Measurements from ENCODE around the gene TMEM175.

Gene TMEM175

GRCh38 chr4:909131-909571 lies 23.1 kb upstream of the TMEM175 start:
- no peaks in the 10 kb centered on the region for H3K4me1 ChIP-seq (ENCODE audit: control insufficient read depth, insufficient read depth, low read length)
- no peak overlapping the region for H3K27ac ChIP-seq (ENCODE audit: low read length)
- H3K9me3 ChIP-seq (ENCODE audit: control insufficient read depth, insufficient read depth, low read length): no peaks in the 10 kb centered on the region

GRCh38 chr4:909821-910220 lies 22.4 kb upstream of the TMEM175 start:
- Histone ChIP-seq H3K9me3 (ENCODE audit: control insufficient read depth, insufficient read depth, low read length) (no peaks in the 10 kb centered on the region), H3K36me3 (ENCODE audit: control insufficient read depth, insufficient read depth, low read length) (peaks cover 3% of the 10 kb centered on the region; the same call in 1 of the 2 replicates), H3K4me3 (ENCODE audit: low read length) (no peak overlapping the region), H3K4me1 (ENCODE audit: control insufficient read depth, insufficient read depth, low read length) (no peaks in the 10 kb centered on the region; the same call in 1 of the 2 replicates), H3K27ac (ENCODE audit: low read length) (no peak overlapping the region), H3K27me3 (ENCODE audit: control insufficient read depth, insufficient read depth, low read length) (no peaks in the 10 kb centered on the region)
- no peak for DNase-seq (ENCODE audit: low read depth, low spot score)
- WGBS (ENCODE audit: insufficient coverage, insufficient read length): no CpG with 5 or more reads among the region's 12 CpGs

More at GRCh38 chr4:909131-909571, 23.1 kb upstream of the TMEM175 start:
- peaks cover 3% of the 10 kb centered on the region; the same call in 1 of the 2 replicates for H3K36me3 ChIP-seq (ENCODE audit: control insufficient read depth, insufficient read depth, low read length)
- DNase-seq (ENCODE audit: low read depth, low spot score): no peak
- WGBS (ENCODE audit: insufficient coverage, insufficient read length): no CpG with 5 or more reads among the region's 26 CpGs
- no peaks in the 10 kb centered on the region for H3K27me3 ChIP-seq (ENCODE audit: control insufficient read depth, insufficient read depth, low read length)
- no peak overlapping the region for H3K4me3 ChIP-seq (ENCODE audit: low read length)

- peaks cover 3% of the 10 kb centered on the region; the same call in 1 of the 2 replicates for H3K36me3 ChIP-seq (ENCODE audit: control insufficient read depth, insufficient read depth, low read length)
- no peak overlapping the region for H3K4me3 ChIP-seq (ENCODE audit: low read length)
- no CpG with 5 or more reads among the region's 26 CpGs for WGBS (ENCODE audit: insufficient coverage, insufficient read length)
- no peaks in the 10 kb centered on the region for H3K27me3 ChIP-seq (ENCODE audit: control insufficient read depth, insufficient read depth, low read length)
- no peak overlapping the region for H3K27ac ChIP-seq (ENCODE audit: low read length)
- no peaks in the 10 kb centered on the region; the same call in 1 of the 2 replicates for H3K4me1 ChIP-seq (ENCODE audit: control insufficient read depth, insufficient read depth, low read length)
- H3K9me3 ChIP-seq (ENCODE audit: control insufficient read depth, insufficient read depth, low read length): no peaks in the 10 kb centered on the region
- no peak for DNase-seq (ENCODE audit: low read depth, low spot score)
Observed at GRCh38 chr4:910366-911091, 21.7 kb upstream of the TMEM175 start.

DNA sequence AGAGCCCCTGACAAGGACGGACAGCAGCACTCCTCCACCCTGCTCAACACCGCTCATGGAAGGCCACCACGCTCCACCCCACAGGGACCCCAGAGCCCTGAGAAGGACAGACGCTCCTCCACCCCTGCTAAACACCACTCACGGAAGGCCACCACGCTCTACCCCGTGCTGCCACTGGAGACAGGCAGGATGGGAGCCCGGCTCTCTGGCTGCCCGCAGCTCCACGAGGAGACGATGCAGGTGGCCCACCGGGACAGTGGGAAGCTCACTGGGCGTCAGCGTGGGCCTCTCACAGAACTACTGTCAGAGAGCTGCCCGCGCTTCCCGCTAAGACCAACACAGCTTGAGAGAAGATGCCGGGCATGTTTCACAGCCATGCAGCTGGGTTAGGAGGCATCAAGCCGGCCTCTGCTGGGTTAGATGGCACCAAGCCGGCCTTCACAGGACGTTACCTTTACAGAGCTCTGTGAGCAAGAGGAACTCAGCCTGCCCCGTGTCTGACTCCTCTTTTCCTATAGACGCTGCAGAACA lies 21.0 kb upstream of the TMEM175 start:
- Histone ChIP-seq H3K4me3 (ENCODE audit: low read length) (no peak overlapping the region), H3K27ac (ENCODE audit: low read length) (no peak overlapping the region), H3K27me3 (ENCODE audit: control insufficient read depth, insufficient read depth, low read length) (no peaks in the 10 kb centered on the region), H3K9me3 (ENCODE audit: control insufficient read depth, insufficient read depth, low read length) (no peaks in the 10 kb centered on the region), H3K36me3 (ENCODE audit: control insufficient read depth, insufficient read depth, low read length) (peaks cover 3% of the 10 kb centered on the region; the same call in 1 of the 2 replicates), H3K4me1 (ENCODE audit: control insufficient read depth, insufficient read depth, low read length) (no peaks in the 10 kb centered on the region; the same call in 1 of the 2 replicates)
- no CpG with 5 or more reads among the region's 23 CpGs for WGBS (ENCODE audit: insufficient coverage, insufficient read length)
- DNase-seq (ENCODE audit: low read depth, low spot score): no peak

DNA sequence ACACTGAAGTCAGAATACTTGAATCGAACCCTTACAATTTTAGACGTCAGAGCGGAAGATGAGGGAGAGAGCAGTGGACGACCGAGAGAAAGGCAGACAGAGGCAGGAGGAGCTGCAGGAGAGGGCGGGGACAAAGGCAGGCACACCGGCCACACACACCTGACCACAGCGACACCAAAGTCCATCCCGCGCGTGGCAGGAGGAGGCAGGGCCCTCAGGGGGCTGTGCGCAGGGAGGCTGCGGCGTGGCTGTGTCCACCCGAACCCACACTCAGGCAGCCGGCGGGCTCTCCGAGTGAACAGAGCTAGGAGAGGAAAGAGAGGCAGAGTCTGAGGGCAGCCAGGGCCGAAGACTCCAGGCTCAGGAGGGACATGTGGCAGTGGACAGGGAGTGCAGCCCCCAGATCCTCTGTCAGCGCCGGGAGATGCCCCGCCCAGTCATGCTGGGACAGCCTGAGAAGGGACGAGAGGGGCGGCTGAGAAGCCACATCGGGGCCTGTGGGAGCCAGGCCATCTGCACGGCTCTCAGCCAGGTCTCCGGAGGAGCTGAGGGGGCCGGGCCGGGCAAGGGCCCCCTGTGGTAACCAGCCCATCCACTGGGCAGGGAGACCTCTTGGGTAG lies 20.3 kb upstream of the TMEM175 start:
- no CpG with 5 or more reads among the region's 29 CpGs for WGBS (ENCODE audit: insufficient coverage, insufficient read length)
- Histone ChIP-seq H3K27me3 (ENCODE audit: control insufficient read depth, insufficient read depth, low read length) (no peaks in the 10 kb centered on the region), H3K27ac (ENCODE audit: low read length) (no peak overlapping the region), H3K36me3 (ENCODE audit: control insufficient read depth, insufficient read depth, low read length) (peaks cover 3% of the 10 kb centered on the region; the same call in 1 of the 2 replicates), H3K9me3 (ENCODE audit: control insufficient read depth, insufficient read depth, low read length) (no peaks in the 10 kb centered on the region), H3K4me1 (ENCODE audit: control insufficient read depth, insufficient read depth, low read length) (no peaks in the 10 kb centered on the region; the same call in 1 of the 2 replicates), H3K4me3 (ENCODE audit: low read length) (no peak overlapping the region)
- DNase-seq (ENCODE audit: low read depth, low spot score): no peak

- no peak overlapping the region for H3K4me3 ChIP-seq (ENCODE audit: low read length)
- H3K27ac ChIP-seq (ENCODE audit: low read length): no peak overlapping the region
- no CpG with 5 or more reads among the region's 19 CpGs for WGBS (ENCODE audit: insufficient coverage, insufficient read length)
- no peaks in the 10 kb centered on the region for H3K9me3 ChIP-seq (ENCODE audit: control insufficient read depth, insufficient read depth, low read length)
- H3K27me3 ChIP-seq (ENCODE audit: control insufficient read depth, insufficient read depth, low read length): no peaks in the 10 kb centered on the region
- DNase-seq (ENCODE audit: low read depth, low spot score): no peak
- H3K4me1 ChIP-seq (ENCODE audit: control insufficient read depth, insufficient read depth, low read length): no peaks in the 10 kb centered on the region; the same call in 1 of the 2 replicates
- peaks cover 3% of the 10 kb centered on the region; the same call in 1 of the 2 replicates for H3K36me3 ChIP-seq (ENCODE audit: control insufficient read depth, insufficient read depth, low read length)
Observed at GRCh38 chr4:912548-913279, 19.5 kb upstream of the TMEM175 start.

GRCh38 chr4:913280-913618 lies 19.0 kb upstream of the TMEM175 start:
- no CpG with 5 or more reads among the region's 4 CpGs for WGBS (ENCODE audit: insufficient coverage, insufficient read length)
- Histone ChIP-seq H3K27ac (ENCODE audit: low read length) (no peak overlapping the region), H3K36me3 (ENCODE audit: control insufficient read depth, insufficient read depth, low read length) (peaks cover 3% of the 10 kb centered on the region; the same call in 1 of the 2 replicates), H3K27me3 (ENCODE audit: control insufficient read depth, insufficient read depth, low read length) (no peaks in the 10 kb centered on the region), H3K9me3 (ENCODE audit: control insufficient read depth, insufficient read depth, low read length) (no peaks in the 10 kb centered on the region), H3K4me3 (ENCODE audit: low read length) (no peak overlapping the region), H3K4me1 (ENCODE audit: control insufficient read depth, insufficient read depth, low read length) (no peaks in the 10 kb centered on the region; the same call in 1 of the 2 replicates)
- no peak for DNase-seq (ENCODE audit: low read depth, low spot score)

- Histone ChIP-seq H3K4me1 (ENCODE audit: control insufficient read depth, insufficient read depth, low read length) (no peaks in the 10 kb centered on the region; the same call in 1 of the 2 replicates), H3K9me3 (ENCODE audit: control insufficient read depth, insufficient read depth, low read length) (no peaks in the 10 kb centered on the region), H3K27ac (ENCODE audit: low read length) (no peak overlapping the region), H3K36me3 (ENCODE audit: control insufficient read depth, insufficient read depth, low read length) (peaks cover 3% of the 10 kb centered on the region; the same call in 1 of the 2 replicates), H3K27me3 (ENCODE audit: control insufficient read depth, insufficient read depth, low read length) (no peaks in the 10 kb centered on the region), H3K4me3 (ENCODE audit: low read length) (no peak overlapping the region)
- no peak for DNase-seq (ENCODE audit: low read depth, low spot score)
- no CpG with 5 or more reads among the region's 21 CpGs for WGBS (ENCODE audit: insufficient coverage, insufficient read length)
Observed at GRCh38 chr4:914531-914930, 17.7 kb upstream of the TMEM175 start.

DNA sequence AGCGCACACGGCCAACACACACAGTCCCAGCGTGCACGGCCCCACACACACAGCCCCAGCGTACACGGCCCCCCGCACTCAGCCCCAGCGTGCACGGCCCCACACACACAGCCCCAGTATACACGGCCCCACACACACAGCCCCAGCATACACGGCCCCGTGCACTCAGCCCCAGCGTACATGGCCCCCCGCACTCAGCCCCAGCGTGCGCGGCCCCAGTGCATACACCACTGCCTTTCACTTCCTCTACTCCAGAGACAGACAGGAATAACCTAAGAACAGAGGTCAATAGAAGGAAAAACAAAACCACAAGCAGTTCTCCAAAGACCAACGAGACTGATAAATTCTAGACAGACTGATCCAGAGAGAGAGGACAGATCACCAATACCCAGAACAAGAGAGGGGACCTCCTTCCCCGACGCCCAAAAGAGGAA lies 17.2 kb upstream of the TMEM175 start:
- DNase-seq (ENCODE audit: low read depth, low spot score): no peak
- no peak overlapping the region for H3K4me3 ChIP-seq (ENCODE audit: low read length)
- no peaks in the 10 kb centered on the region for H3K27me3 ChIP-seq (ENCODE audit: control insufficient read depth, insufficient read depth, low read length)
- H3K36me3 ChIP-seq (ENCODE audit: control insufficient read depth, insufficient read depth, low read length): peaks cover 3% of the 10 kb centered on the region; the same call in 1 of the 2 replicates
- no peak overlapping the region for H3K27ac ChIP-seq (ENCODE audit: low read length)
- no peaks in the 10 kb centered on the region; the same call in 1 of the 2 replicates for H3K4me1 ChIP-seq (ENCODE audit: control insufficient read depth, insufficient read depth, low read length)
- WGBS (ENCODE audit: insufficient coverage, insufficient read length): no CpG with 5 or more reads among the region's 20 CpGs
- no peaks in the 10 kb centered on the region for H3K9me3 ChIP-seq (ENCODE audit: control insufficient read depth, insufficient read depth, low read length)

DNA sequence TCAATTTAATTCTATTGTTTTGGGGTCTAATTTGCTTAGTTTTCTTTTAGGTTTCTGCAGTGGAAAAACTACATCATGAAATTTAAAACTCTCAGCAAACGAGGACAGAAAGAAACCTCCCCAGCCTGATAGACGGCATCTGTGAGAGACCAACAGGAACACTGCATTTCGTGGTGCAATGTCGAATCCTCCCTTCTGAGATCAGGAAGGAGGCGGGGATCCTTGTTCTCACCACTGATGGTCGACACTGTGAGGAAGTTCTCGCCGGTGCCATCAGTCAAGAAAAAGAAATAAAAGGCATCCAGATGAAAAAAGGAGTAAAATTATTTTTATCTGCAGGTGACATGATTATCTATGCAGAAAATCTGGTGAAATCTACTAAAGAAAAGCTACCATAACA lies 16.7 kb upstream of the TMEM175 start:
- no CpG with 5 or more reads among the region's 8 CpGs for WGBS (ENCODE audit: insufficient coverage, insufficient read length)
- DNase-seq (ENCODE audit: low read depth, low spot score): no peak
- H3K27ac ChIP-seq (ENCODE audit: low read length): no peak overlapping the region
- H3K27me3 ChIP-seq (ENCODE audit: control insufficient read depth, insufficient read depth, low read length): no peaks in the 10 kb centered on the region
- H3K4me3 ChIP-seq (ENCODE audit: low read length): no peak overlapping the region
- H3K4me1 ChIP-seq (ENCODE audit: control insufficient read depth, insufficient read depth, low read length): no peaks in the 10 kb centered on the region; the same call in 1 of the 2 replicates
- no peaks in the 10 kb centered on the region for H3K9me3 ChIP-seq (ENCODE audit: control insufficient read depth, insufficient read depth, low read length)
- H3K36me3 ChIP-seq (ENCODE audit: control insufficient read depth, insufficient read depth, low read length): peaks cover 3% of the 10 kb centered on the region; the same call in 1 of the 2 replicates
